8988T (cell line): Measurements from ENCODE around the gene UNC5A.

Experiments used
- DNase-seq: peaks from one replicate; pipeline ENCODE4 v3.0.0; 2011

The UNC5A gene

GRCh38 chr5:176881816-176882566 lies 71.6 kb downstream of the UNC5A start:
- DNase-seq, result no peak

GRCh38 chr5:176882567-176882903 lies 72.2 kb downstream of the UNC5A start:
- no peak for DNase-seq

GRCh38 chr5:176883700-176884570 lies 73.6 kb downstream of the UNC5A start:
- DNase-seq, result peak; percentile 44

GRCh38 chr5:176884571-176884890 lies 74.2 kb downstream of the UNC5A start:
- no peak for DNase-seq

- DNase-seq, result peak; percentile 21
Measured at GRCh38 chr5:176886336-176887251, 76.2 kb downstream of the UNC5A start.

- peak; percentile 41 for DNase-seq
Measured at GRCh38 chr5:176887252-176887849, 77.0 kb downstream of the UNC5A start.

- peak; percentile 14 for DNase-seq
Measured at GRCh38 chr5:176888016-176888864, 77.9 kb downstream of the UNC5A start.

GRCh38 chr5:176888865-176889165 lies 78.5 kb downstream of the UNC5A start:
- DNase-seq, result peak; percentile 13

- no peak for DNase-seq
Measured at GRCh38 chr5:176889321-176890280, 79.2 kb downstream of the UNC5A start.

- DNase-seq, result no peak
Measured at GRCh38 chr5:176890455-176891330, 80.3 kb downstream of the UNC5A start.

GRCh38 chr5:176891331-176891958 lies 81.1 kb downstream of the UNC5A start:
- DNase-seq, result no peak

GRCh38 chr5:176892663-176893062 lies 82.3 kb downstream of the UNC5A start:
- DNase-seq, result no peak

- DNase-seq, result no peak
Measured at GRCh38 chr5:176894298-176894697, 83.9 kb downstream of the UNC5A start.

- DNase-seq, result no peak
Measured at GRCh38 chr5:176895831-176896230, 85.5 kb downstream of the UNC5A start.

GRCh38 chr5:176897263-176897662 lies 86.9 kb downstream of the UNC5A start:
- no peak for DNase-seq

- no peak for DNase-seq
Measured at GRCh38 chr5:176899296-176899891, 89.0 kb downstream of the UNC5A start, which contains the start of gene HK3. Gene HK3, minus strand, starts transcription at chr5:176899346. Its CDS starts 3,187 bp downstream, at chr5:176896159.

- DNase-seq, result no peak
Measured at GRCh38 chr5:176899946-176900779, 89.8 kb downstream of the UNC5A start.

GRCh38 chr5:176900780-176901204 lies 90.4 kb downstream of the UNC5A start:
- DNase-seq, result no peak
